GM19452 (cell line): ENCODE measurements around the gene WDR4.
"Not testable (repeated sequence)": the region's sequence is repeated elsewhere in the genome, so short reads cannot be mapped to it uniquely, and the experiment has no call there.

Experiments used
- ATAC-seq: cut with Tn5 transposase; IDR thresholded peaks from one replicate; pipeline ENCODE4 v1.9.1; 2021; ENCODE audit not compliant: unreplicated experiment

Gene WDR4

GRCh38 chr21:42840411-42841155 lies 38.8 kb downstream of the WDR4 start:
- ATAC-seq, result no peak

DNA sequence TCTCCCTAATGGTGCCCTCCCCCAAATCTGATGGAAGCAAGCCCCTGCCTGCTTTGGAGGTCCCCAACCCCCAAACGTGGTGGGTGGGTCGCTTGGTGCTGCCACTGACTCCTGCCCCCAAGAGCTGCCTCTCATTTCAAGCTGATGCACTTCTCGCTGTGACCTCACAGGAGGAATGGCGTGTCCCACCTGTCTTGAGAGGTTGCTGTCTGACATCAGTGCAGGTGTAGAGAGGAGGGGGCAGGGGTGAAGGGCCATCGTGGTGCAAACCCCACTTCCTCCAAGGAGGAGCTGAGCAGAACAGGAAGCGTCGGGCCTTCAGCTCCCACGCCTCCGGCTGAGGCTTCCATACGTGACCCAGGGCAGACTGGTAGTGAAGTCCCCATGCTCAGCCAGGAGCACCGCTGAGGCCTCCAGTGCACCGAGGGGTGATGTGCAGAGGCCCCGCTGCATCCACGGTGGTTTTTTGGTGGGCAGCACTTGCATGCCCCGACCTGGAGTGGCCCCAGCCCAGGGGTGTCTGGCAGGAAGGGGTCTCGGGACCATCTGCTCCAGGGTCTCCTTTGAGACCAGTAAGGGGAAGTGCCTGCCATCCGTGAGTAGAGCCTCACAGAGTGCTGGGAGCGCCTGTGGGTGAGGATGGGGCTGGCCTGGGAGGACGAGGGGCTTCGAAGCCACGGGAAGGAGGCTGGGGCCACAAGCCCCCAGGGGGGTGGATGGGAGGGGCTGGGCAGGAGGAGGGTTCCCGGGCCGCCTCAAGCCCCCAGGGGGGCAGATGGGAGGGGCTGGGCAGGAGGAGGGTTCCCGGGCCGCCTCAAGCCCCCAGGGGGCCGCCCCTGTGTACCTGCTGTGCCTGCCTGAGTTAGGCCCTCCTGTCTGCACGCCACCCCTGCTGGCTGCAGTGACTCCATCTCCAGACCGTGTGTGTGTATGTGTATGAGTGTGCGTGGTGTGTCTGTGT lies 39.8 kb downstream of the WDR4 start:
- no peak for ATAC-seq

DNA sequence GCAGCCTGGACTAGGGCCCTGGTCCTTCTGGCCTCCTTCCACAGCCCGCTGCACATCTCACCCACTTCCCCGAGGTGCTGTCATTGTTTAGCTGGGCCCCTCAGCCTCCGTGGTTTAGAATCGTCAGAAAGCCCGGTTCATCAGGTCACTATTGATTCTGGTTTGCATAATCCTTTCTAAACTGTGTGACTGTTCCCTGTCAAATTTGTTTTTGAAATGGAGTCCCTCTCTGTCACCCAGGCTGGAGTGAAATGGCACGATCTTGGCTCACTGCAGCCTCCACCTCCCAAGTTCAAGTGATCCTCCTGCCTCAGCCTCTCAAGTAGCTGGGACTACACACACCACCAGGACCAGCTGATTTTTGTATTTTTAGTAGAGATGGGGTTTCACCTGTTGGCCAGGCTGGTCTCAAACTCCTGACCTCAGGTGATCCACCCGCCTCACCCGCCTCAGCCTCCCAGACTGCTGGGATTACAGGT lies 41.1 kb downstream of the WDR4 start:
- not testable (repeated sequence) for ATAC-seq

- no peak for ATAC-seq
Measured at GRCh38 chr21:42837421-42838211, 41.7 kb downstream of the WDR4 start.

DNA sequence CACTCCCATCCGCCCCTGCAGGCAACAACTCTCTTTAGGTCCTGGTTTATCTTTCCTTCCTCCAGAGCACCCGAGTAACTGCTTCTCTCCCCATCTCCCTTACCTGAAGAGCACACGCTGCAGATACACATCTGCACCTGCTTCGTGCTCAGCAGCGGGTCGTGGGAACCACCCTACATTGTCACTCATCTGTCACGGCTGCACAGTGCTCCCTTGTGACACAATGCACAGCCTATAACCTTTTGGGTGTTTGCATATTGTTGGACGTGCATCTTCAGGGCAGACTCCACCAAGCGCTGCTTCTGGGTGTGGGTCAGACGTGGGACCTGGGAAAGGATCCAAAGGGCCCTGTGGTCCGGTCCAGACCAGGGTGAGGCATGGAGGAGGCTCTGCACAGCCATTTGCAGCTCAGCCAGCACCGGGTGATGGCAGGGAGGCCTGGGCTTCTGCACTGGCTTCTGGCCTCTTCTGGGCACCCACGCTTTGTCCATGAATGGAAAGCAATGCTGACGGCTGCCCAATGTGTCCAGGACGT lies 42.5 kb downstream of the WDR4 start:
- ATAC-seq, result no peak

DNA sequence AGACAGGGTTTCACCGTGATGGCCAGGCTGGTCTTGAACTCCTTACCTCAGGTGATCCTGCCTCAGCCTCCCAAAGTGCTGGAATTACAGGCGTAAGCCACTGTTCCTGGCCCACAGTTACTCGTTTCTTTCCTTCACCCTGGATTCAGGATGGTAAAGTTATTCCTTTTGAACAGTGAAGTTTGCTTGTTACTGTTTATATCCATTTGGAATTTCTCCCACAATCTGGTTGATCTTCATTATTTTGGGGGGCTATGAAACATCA lies 43.0 kb downstream of the WDR4 start:
- ATAC-seq, result no peak

- ATAC-seq, result no peak
Measured at GRCh38 chr21:42835611-42836401, 43.5 kb downstream of the WDR4 start.

DNA sequence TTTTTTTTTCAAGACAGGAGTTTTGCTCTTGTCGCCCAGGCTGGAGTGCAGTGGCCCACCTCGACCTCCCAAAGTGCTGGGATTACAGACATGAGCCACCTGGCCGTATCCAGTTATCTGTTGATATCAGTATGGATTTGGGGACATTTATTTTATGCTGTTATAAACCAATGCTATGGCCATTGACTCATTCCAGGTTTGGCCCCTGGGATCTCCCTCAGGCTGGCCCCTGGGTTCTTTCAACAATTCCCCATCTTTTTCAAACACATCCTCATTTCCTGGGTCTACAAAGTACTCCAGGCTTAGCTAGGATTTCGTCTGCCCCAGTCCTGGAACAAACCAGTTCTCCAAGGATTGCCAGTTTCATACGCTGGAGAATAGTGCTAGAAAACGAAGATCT lies 44.1 kb downstream of the WDR4 start:
- ATAC-seq, result no peak

GRCh38 chr21:42834726-42835191 lies 44.6 kb downstream of the WDR4 start:
- ATAC-seq, result no peak

- no peak for ATAC-seq
Measured at GRCh38 chr21:42833859-42834725, 45.2 kb downstream of the WDR4 start.

DNA sequence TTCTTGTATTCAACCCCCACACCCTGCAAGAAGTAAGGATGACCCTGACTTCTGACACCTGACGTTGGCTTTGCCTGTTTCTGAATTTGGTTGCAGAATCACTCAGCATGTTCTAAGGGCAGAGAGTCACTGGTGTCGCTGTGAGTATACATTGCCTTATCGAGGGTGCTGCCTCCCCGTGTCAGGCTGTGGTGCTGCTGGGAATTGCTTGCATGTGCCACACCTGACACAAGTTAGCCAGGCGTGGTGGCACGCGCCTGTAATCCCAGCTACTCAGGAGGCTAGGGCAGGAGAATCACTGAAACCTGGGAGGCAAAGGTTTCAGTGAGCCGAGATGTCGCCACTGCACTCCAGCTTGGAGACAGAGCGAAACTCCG lies 45.9 kb downstream of the WDR4 start:
- ATAC-seq, result no peak

GRCh38 chr21:42832321-42832630 lies 47.1 kb downstream of the WDR4 start:
- not testable (repeated sequence) for ATAC-seq

- no peak for ATAC-seq
Measured at GRCh38 chr21:42830456-42831455, 48.6 kb downstream of the WDR4 start.

GRCh38 chr21:42829954-42830353 lies 49.4 kb downstream of the WDR4 start:
- no peak for ATAC-seq

- ATAC-seq, result no peak
Measured at GRCh38 chr21:42829417-42829816, 49.9 kb downstream of the WDR4 start.

DNA sequence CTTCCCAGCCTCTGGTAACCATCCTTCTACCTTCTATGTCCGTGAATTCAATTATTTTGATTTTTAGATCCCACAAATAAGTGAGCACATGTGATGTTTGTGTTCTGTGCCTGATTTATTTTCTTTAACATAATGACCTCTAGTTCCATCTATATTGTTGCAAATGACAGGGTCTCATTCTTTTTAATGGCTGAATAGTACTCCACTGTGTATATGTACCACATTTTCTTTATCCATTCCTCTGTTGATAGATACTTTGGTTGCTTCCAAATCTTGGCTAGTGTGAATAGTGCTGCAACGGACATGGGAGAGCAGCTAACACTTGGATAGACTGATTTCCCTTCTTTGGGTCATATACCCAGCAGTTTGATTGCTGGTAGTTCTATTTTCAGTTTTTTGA lies 51.8 kb downstream of the WDR4 start:
- no peak for ATAC-seq

DNA sequence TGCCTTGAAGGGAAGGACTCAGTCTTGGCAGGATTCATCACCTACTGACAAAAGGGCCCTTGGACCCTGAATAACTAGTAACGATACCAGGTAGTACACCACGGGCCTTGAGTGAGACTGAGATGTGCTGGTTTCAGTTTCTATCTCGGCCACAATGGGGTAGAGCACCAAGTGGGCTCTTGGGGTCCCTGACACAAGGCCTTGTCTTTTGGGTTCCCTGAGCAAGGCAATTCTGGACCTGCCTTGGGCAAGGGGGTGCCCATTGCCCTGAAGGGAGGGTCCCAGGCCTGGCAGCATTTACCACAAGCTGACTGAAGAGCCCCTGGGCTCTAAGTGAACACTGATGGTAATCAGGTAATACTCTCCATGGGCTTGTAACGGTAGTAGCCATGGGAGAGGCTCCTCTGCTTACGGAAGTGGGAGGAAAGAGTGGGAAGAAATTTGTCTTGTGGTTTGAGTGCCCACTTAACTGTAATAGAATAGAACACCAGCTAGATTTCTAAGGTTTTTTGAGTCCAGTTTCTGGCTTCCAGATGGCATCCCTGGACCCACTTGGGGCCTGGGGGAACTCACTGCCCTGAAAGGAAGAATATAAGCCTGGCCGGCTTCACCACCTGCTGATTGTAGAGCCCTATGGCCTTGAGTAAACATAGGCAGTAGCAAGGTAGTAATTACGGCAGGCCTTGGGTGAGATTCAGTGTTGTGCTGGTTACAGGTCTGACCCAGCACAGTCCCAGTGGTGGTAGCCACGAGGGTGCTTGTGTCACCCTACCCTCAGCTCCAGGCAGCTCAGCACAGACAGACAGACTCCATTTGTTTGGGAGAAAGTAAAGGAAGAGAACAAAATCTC lies 58.5 kb downstream of the WDR4 start:
- no peak for ATAC-seq
